Cerebellar cortex (tissue), 1 donor: Measurements from ENCODE around the gene AP5Z1.
"Not testable (repeated sequence)": the region's sequence is repeated elsewhere in the genome, so short reads cannot be mapped to it uniquely, and the experiment has no call there.

ENCODE experiments used
- DNase-seq: peaks from one replicate; pipeline ENCODE4 v3.0.0-alpha.2; 2015; ENCODE audit warnings: low spot score

The AP5Z1 gene

GRCh38 chr7:4788627-4789189 lies 13.3 kb downstream of the AP5Z1 start:
- no peak for DNase-seq

GRCh38 chr7:4789194-4790077 lies 14.0 kb downstream of the AP5Z1 start:
- no peak for DNase-seq

- no peak for DNase-seq
Measured at GRCh38 chr7:4790078-4790465, 14.6 kb downstream of the AP5Z1 start.

GRCh38 chr7:4790516-4790991 lies 15.1 kb downstream of the AP5Z1 start:
- DNase-seq = no peak

- DNase-seq = peak; percentile 34
Measured at GRCh38 chr7:4791101-4791737, 15.8 kb downstream of the AP5Z1 start.

GRCh38 chr7:4791738-4792536 lies 16.5 kb downstream of the AP5Z1 start:
- DNase-seq = no peak

- DNase-seq = no peak
Measured at GRCh38 chr7:4792537-4793126, 17.2 kb downstream of the AP5Z1 start.

GRCh38 chr7:4793385-4793993 lies 18.1 kb downstream of the AP5Z1 start:
- not testable (repeated sequence) for DNase-seq

GRCh38 chr7:4794171-4794570 lies 18.7 kb downstream of the AP5Z1 start:
- not testable (repeated sequence) for DNase-seq

- DNase-seq = no peak
Measured at GRCh38 chr7:4794591-4795350, 19.3 kb downstream of the AP5Z1 start.

GRCh38 chr7:4796453-4796852 lies 21.0 kb downstream of the AP5Z1 start:
- DNase-seq = no peak

- peak; percentile 58 for DNase-seq
Measured at GRCh38 chr7:4797858-4798705, 22.7 kb downstream of the AP5Z1 start.

GRCh38 chr7:4798706-4799235 lies 23.3 kb downstream of the AP5Z1 start:
- peak; percentile 42 for DNase-seq

GRCh38 chr7:4799508-4800268 lies 24.3 kb downstream of the AP5Z1 start:
- DNase-seq = no peak

GRCh38 chr7:4800487-4800886 lies 25.1 kb downstream of the AP5Z1 start:
- DNase-seq = no peak

GRCh38 chr7:4800926-4801838 lies 25.8 kb downstream of the AP5Z1 start:
- no peak for DNase-seq

- DNase-seq = no peak
Measured at GRCh38 chr7:4801839-4802231, 26.4 kb downstream of the AP5Z1 start.
